HEK293 (cell line): ENCODE measurements around the gene PTPRG.
A peak's percentile ranks its signal among the peaks of the same experiment; 100 is the strongest.

Experiments
- CTCF ChIA-PET: fragments of 350-600 bp; formaldehyde crosslinking; extraction: SDS; loops from one replicate; lab custom pipeline; 2021; ENCODE audit warnings: antibody characterized with exemption; lab: Yijun Ruan, JAX
- POLR2A ChIA-PET: fragments of 300-600 bp; formaldehyde crosslinking; extraction: SDS; loops from one replicate; lab custom pipeline; 2020; ENCODE audit warnings: antibody characterized with exemption, inconsistent platforms; lab: Yijun Ruan, JAX
- H3K27ac ChIP-seq: fragments of 200-500 bp; sonication (Bioruptor generic); 2 replicates; pipeline ENCODE4 v1.5.1; 2014; ENCODE audit warnings: low read depth, low read length, control low read depth, inconsistent platforms; ENCODE audit errors: extremely low read depth
- H3K36me3 ChIP-seq, 2 experiments: fragments of 200-500 bp in 1 of 2; sonication (Bioruptor generic) in 1 of 2; 1 replicate in 1 of 2; 2 replicates in 1 of 2; pipeline ENCODE4 v1.5.1; 2014 to 2017; ENCODE audit warnings: inconsistent platforms in 2 of 2, low read length in 2 of 2; ENCODE audit not compliant: control insufficient read depth in 2 of 2, insufficient read depth in 1 of 2
- H3K4me1 ChIP-seq: fragments of 200-500 bp; sonication (Bioruptor generic); 2 replicates; pipeline ENCODE4 v1.5.1; 2014; ENCODE audit warnings: mild to moderate bottlenecking, low read length, inconsistent platforms; ENCODE audit not compliant: control insufficient read depth, insufficient read depth
- H3K4me3 ChIP-seq: 2 replicates; pipeline ENCODE4 v1.5.1; 2011; ENCODE audit warnings: low read depth, mild to moderate bottlenecking, control low read depth, low read length, moderate library complexity
- H3K9me3 ChIP-seq: fragments of 200-500 bp; sonication (Bioruptor generic); 2 replicates; pipeline ENCODE4 v1.5.1; 2014; ENCODE audit warnings: low read depth, low read length, inconsistent platforms; ENCODE audit not compliant: control insufficient read depth, insufficient read depth
- GLIS2 ChIP-seq: fragments of 450-650 bp; formaldehyde crosslinking; IDR thresholded peaks from 2 replicates; pipeline ENCODE4 v1.5.1; 2016; ENCODE audit warnings: missing biosample characterization, missing genetic modification characterization
- HOXD13 ChIP-seq: sonication (generic); formaldehyde crosslinking; IDR thresholded peaks from 2 replicates; pipeline ENCODE4 v1.8.0; 2022; ENCODE audit warnings: missing genetic modification reagents, borderline replicate concordance
- MZF1 ChIP-seq: fragments of 450-650 bp; formaldehyde crosslinking; IDR thresholded peaks from 2 replicates; pipeline ENCODE4 v1.5.1; 2017; ENCODE audit warnings: missing biosample characterization, missing genetic modification characterization, borderline replicate concordance
- OSR2 ChIP-seq: fragments of 450-650 bp; formaldehyde crosslinking; IDR thresholded peaks from 2 replicates; pipeline ENCODE4 v1.5.1; 2016; ENCODE audit warnings: missing biosample characterization, missing genetic modification characterization
- OVOL3 ChIP-seq: fragments of 450-650 bp; formaldehyde crosslinking; IDR thresholded peaks from 2 replicates; pipeline ENCODE4 v1.5.1; 2016; ENCODE audit warnings: missing biosample characterization, missing genetic modification characterization
- SP3 ChIP-seq: fragments of 450-650 bp; formaldehyde crosslinking; IDR thresholded peaks from 2 replicates; pipeline ENCODE4 v1.5.1; 2016; ENCODE audit warnings: missing biosample characterization, missing genetic modification characterization
- ZBTB10 ChIP-seq: fragments of 450-650 bp; formaldehyde crosslinking; IDR thresholded peaks from 2 replicates; pipeline ENCODE4 v1.5.1; 2016; ENCODE audit warnings: missing biosample characterization, missing genetic modification characterization
- ZBTB17 ChIP-seq: fragments of 450-650 bp; formaldehyde crosslinking; IDR thresholded peaks from 2 replicates; pipeline ENCODE4 v1.5.1; 2016; ENCODE audit warnings: missing biosample characterization, missing genetic modification characterization
- ZBTB20 ChIP-seq: fragments of 450-650 bp; formaldehyde crosslinking; IDR thresholded peaks from 2 replicates; pipeline ENCODE4 v1.5.1; 2016; ENCODE audit warnings: missing biosample characterization, missing genetic modification characterization
- ZFP41 ChIP-seq: fragments of 450-650 bp; formaldehyde crosslinking; IDR thresholded peaks from 2 replicates; pipeline ENCODE4 v1.5.1; 2016; ENCODE audit warnings: missing biosample characterization, missing genetic modification characterization, borderline replicate concordance
- ZNF138 ChIP-seq: fragments of 450-650 bp; formaldehyde crosslinking; IDR thresholded peaks from 2 replicates; pipeline ENCODE4 v1.5.1; 2016; ENCODE audit warnings: missing biosample characterization, missing genetic modification characterization, borderline replicate concordance
- ZNF16 ChIP-seq: fragments of 450-650 bp; formaldehyde crosslinking; IDR thresholded peaks from 2 replicates; pipeline ENCODE4 v1.5.1; 2016; ENCODE audit warnings: low read depth, missing biosample characterization, missing genetic modification characterization
- ZNF175 ChIP-seq: fragments of 450-650 bp; formaldehyde crosslinking; IDR thresholded peaks from 2 replicates; pipeline ENCODE4 v1.5.1; 2016; ENCODE audit warnings: missing biosample characterization, missing genetic modification characterization
- ZNF202 ChIP-seq: fragments of 450-650 bp; formaldehyde crosslinking; IDR thresholded peaks from 2 replicates; pipeline ENCODE4 v1.5.1; 2016; ENCODE audit warnings: missing biosample characterization, missing genetic modification characterization, borderline replicate concordance
- ZNF341 ChIP-seq: fragments of 450-650 bp; formaldehyde crosslinking; IDR thresholded peaks from 2 replicates; pipeline ENCODE4; 2016; ENCODE audit warnings: low read depth, missing biosample characterization, missing genetic modification characterization
- ZNF394 ChIP-seq: fragments of 450-650 bp; formaldehyde crosslinking; IDR thresholded peaks from 2 replicates; pipeline ENCODE4 v1.5.1; 2016; ENCODE audit warnings: missing biosample characterization, missing genetic modification characterization, mild to moderate bottlenecking, moderate library complexity, borderline replicate concordance
- ZNF473 ChIP-seq: fragments of 450-650 bp; formaldehyde crosslinking; IDR thresholded peaks from 2 replicates; pipeline ENCODE4 v1.5.1; 2017; ENCODE audit warnings: missing biosample characterization, missing genetic modification characterization
- ZNF560 ChIP-seq: fragments of 450-650 bp; formaldehyde crosslinking; IDR thresholded peaks from 2 replicates; pipeline ENCODE4 v1.5.1; 2017; ENCODE audit warnings: missing biosample characterization, missing genetic modification characterization, borderline replicate concordance
- ZNF596 ChIP-seq: fragments of 450-650 bp; IDR thresholded peaks from 2 replicates; pipeline ENCODE4 v1.5.0; 2018; ENCODE audit warnings: missing biosample characterization, mild to moderate bottlenecking, missing genetic modification characterization, moderate library complexity
- ZNF600 ChIP-seq: fragments of 450-650 bp; formaldehyde crosslinking; IDR thresholded peaks from 2 replicates; pipeline ENCODE4 v1.5.1; 2016; ENCODE audit warnings: missing biosample characterization, missing genetic modification characterization
- ZNF785 ChIP-seq: fragments of 450-650 bp; formaldehyde crosslinking; IDR thresholded peaks from 2 replicates; pipeline ENCODE4 v1.5.1; 2016; ENCODE audit warnings: missing biosample characterization, missing genetic modification characterization
- ZSCAN16 ChIP-seq: fragments of 450-650 bp; formaldehyde crosslinking; IDR thresholded peaks from 2 replicates; pipeline ENCODE4 v1.5.1; 2016; ENCODE audit warnings: missing biosample characterization, missing genetic modification characterization
- ZSCAN30 ChIP-seq: fragments of 450-650 bp; IDR thresholded peaks from 2 replicates; pipeline ENCODE4 v1.5.1; 2018; ENCODE audit warnings: missing biosample characterization, mild to moderate bottlenecking, missing genetic modification characterization, moderate library complexity
- ZXDB ChIP-seq: fragments of 450-650 bp; formaldehyde crosslinking; IDR thresholded peaks from 2 replicates; pipeline ENCODE4 v1.5.1; 2016; ENCODE audit warnings: missing biosample characterization, missing genetic modification characterization
- TF ChIP-seq, protein P1 (sequence below): fragments of 450-650 bp; formaldehyde crosslinking; IDR thresholded peaks from 2 replicates; pipeline ENCODE4 v1.5.1; 2017; ENCODE audit warnings: missing biosample characterization, missing genetic modification characterization
- TF ChIP-seq, protein P2 (sequence below): fragments of 450-650 bp; formaldehyde crosslinking; optimal IDR thresholded peaks from 2 replicates; pipeline ENCODE3; 2016; ENCODE audit warnings: missing biosample characterization, mild to moderate bottlenecking, missing genetic modification characterization

Gene PTPRG

DNA sequence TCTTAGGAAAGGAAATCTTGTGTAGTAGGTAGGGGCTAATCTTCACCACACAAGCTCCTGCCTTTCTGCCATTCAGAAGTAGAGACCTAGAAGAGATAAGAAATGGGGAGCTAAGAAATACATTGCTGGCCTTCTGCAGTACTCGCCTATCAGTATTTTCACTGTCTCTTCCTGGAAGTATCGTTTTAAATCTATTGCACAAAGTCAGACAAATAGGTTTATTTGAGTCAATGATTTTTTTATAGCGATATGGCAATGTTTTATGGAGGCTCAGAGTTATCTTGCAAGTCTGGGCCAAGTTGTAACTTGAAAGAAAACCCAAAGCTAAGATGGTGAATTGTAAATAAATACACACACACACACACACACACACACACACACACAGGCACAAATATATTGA is 103.8 kb downstream of the PTPRG start:
- Histone ChIP-seq H3K4me1 (peaks cover 20% of the 10 kb centered on the region), H3K27ac (no peak overlapping the region), H3K4me3 (no peak overlapping the region), H3K36me3 (no peaks in the 10 kb centered on the region), H3K9me3 (no peaks in the 10 kb centered on the region)
- POLR2A ChIA-PET: interaction anchor here (0.9 kb wide), 1 partner anchor 104 kb away, joined by 3 read pairs; the partner anchor contains the start of gene PTPRG
- TF ChIP-seq ZNF202 (tag by site-specific recombination) (no peak), ZNF138 (tag by site-specific recombination) (no peak), MZF1 (tag by site-specific recombination) (0 out of 2 replicates have a peak, but pooled peaks have one; percentile 36), ZBTB20 (tag by site-specific recombination) (0 out of 2 replicates have a peak, but pooled peaks have one; percentile 11), SP3 (tag by site-specific recombination) (no peak), ZSCAN30 (tag by site-specific recombination) (0 out of 2 replicates have a peak, but pooled peaks have one; percentile 8), ZXDB (peak; percentile 24; the same call in 1 of the 2 replicates), GLIS2 (tag by site-specific recombination) (no peak), ZNF16 (tag by site-specific recombination) (no peak), ZNF175 (tag by site-specific recombination) (no peak), ZNF600 (tag by site-specific recombination) (no peak), ZBTB10 (tag by site-specific recombination) (no peak), OSR2 (tag by site-specific recombination) (0 out of 2 replicates have a peak, but pooled peaks have one; percentile 9), ZFP41 (tag by site-specific recombination) (no peak), ZNF596 (no peak), ZNF560 (tag by site-specific recombination) (no peak)
- CTCF ChIA-PET: no interaction called here

- TF ChIP-seq ZSCAN16 (tag by site-specific recombination) (no peak), ZNF560 (tag by site-specific recombination) (no peak), ZNF341 (tag by site-specific recombination) (no peak), OVOL3 (no peak), ZNF785 (tag by site-specific recombination) (no peak), ZNF473 (no peak), ZBTB17 (tag by site-specific recombination) (no peak), ZNF394 (tag by site-specific recombination) (no peak), HOXD13 (CRISPR knock-in tag) (no peak)
- TF ChIP-seq, protein P1, sequence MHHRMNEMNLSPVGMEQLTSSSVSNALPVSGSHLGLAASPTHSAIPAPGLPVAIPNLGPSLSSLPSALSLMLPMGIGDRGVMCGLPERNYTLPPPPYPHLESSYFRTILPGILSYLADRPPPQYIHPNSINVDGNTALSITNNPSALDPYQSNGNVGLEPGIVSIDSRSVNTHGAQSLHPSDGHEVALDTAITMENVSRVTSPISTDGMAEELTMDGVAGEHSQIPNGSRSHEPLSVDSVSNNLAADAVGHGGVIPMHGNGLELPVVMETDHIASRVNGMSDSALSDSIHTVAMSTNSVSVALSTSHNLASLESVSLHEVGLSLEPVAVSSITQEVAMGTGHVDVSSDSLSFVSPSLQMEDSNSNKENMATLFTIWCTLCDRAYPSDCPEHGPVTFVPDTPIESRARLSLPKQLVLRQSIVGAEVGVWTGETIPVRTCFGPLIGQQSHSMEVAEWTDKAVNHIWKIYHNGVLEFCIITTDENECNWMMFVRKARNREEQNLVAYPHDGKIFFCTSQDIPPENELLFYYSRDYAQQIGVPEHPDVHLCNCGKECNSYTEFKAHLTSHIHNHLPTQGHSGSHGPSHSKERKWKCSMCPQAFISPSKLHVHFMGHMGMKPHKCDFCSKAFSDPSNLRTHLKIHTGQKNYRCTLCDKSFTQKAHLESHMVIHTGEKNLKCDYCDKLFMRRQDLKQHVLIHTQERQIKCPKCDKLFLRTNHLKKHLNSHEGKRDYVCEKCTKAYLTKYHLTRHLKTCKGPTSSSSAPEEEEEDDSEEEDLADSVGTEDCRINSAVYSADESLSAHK: no peak
- TF ChIP-seq, protein P2, sequence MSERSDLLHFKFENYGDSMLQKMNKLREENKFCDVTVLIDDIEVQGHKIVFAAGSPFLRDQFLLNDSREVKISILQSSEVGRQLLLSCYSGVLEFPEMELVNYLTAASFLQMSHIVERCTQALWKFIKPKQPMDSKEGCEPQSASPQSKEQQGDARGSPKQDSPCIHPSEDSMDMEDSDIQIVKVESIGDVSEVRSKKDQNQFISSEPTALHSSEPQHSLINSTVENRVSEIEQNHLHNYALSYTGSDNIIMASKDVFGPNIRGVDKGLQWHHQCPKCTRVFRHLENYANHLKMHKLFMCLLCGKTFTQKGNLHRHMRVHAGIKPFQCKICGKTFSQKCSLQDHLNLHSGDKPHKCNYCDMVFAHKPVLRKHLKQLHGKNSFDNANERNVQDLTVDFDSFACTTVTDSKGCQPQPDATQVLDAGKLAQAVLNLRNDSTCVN (tag by site-specific recombination): no peak
- ChIA-PET CTCF (no interaction called here), POLR2A (no interaction called here)
- H3K4me3 ChIP-seq: no peak overlapping the region
- H3K36me3 ChIP-seq: no peaks in the 10 kb centered on the region
- H3K4me1 ChIP-seq: peaks cover 20% of the 10 kb centered on the region
- H3K9me3 ChIP-seq: no peaks in the 10 kb centered on the region
- H3K27ac ChIP-seq: no peak overlapping the region
These were observed 104.6 kb downstream of the PTPRG start for GRCh38 chr3:61665987-61666386.
